ENCODE data around the gene MTA1. TPM values are rescaled to one million over a fixed set of nuclear protein-coding genes. Genes with fewer than 3 reads are reported as not detected.

Gene MTA1
- total and polyA plus RNA-seq, 12 donors = 11.8 to 270 (median 59.5) TPM

GRCh38 chr14:105426416-105427130 lies 6.9 kb downstream of the MTA1 start:
- Histone ChIP-seq H3K9me3 (replicated peaks in 1 of 3) (no peaks in the 10 kb centered on the region), H3K27ac (no peak overlapping the region), H3K4me1 (replicated peaks in 1 of 2) (peaks cover 2 to 13% of the 10 kb centered on the region in 2 donors), H3K27me3 (no peaks in the 10 kb centered on the region), H3K36me3 (replicated peaks in 1 of 2) (no peaks in the 10 kb centered on the region), H3K4me3 (no peak overlapping the region)
- TF ChIP-seq POLR2A (IDR thresholded peaks at IDR 0.05) (no peak), CTCF (IDR thresholded peaks at IDR 0.05) (no peak)
- WGBS, 4 donors = 94 to 96% (median 95%) methylated on average over 13 to 21 of the region's 21 CpGs
- intact Hi-C loops (cut with DNase I) = no loop called here
- no peak for DNase-seq

GRCh38 chr14:105427412-105427811 lies 7.8 kb downstream of the MTA1 start:
- TF ChIP-seq CTCF (IDR thresholded peaks at IDR 0.05) (no peak), POLR2A (IDR thresholded peaks at IDR 0.05) (no peak)
- DNase-seq = no peak
- H3K36me3 ChIP-seq (replicated peaks in 1 of 2) = no peaks in the 10 kb centered on the region
- H3K4me3 ChIP-seq = no peak overlapping the region
- H3K27ac ChIP-seq = no peak overlapping the region
- WGBS, 4 donors = 95 to 97% (median 96%) methylated on average over 10 of the region's 10 CpGs
- H3K9me3 ChIP-seq (replicated peaks in 1 of 3) = no peaks in the 10 kb centered on the region
- H3K27me3 ChIP-seq = no peaks in the 10 kb centered on the region
- intact Hi-C loops (cut with DNase I) = no loop called here
- H3K4me1 ChIP-seq (replicated peaks in 1 of 2) = peaks cover 0 to 13% of the 10 kb centered on the region in 2 donors

- Histone ChIP-seq H3K27me3 (no peaks in the 10 kb centered on the region), H3K27ac (no peak overlapping the region), H3K9me3 (replicated peaks in 1 of 3) (no peaks in the 10 kb centered on the region), H3K36me3 (replicated peaks in 1 of 2) (no peaks in the 10 kb centered on the region), H3K4me3 (no peak overlapping the region), H3K4me1 (replicated peaks in 1 of 2) (peaks cover 0 to 13% of the 10 kb centered on the region in 2 donors)
- WGBS, 4 donors = 87 to 93% (median 91%) methylated on average over 9 of the region's 9 CpGs
- no peak for DNase-seq
- TF ChIP-seq POLR2A (IDR thresholded peaks at IDR 0.05) (no peak), CTCF (IDR thresholded peaks at IDR 0.05) (no peak)
- intact Hi-C loops (cut with DNase I) = no loop called here
Observed at GRCh38 chr14:105427936-105428485, 8.4 kb downstream of the MTA1 start.

GRCh38 chr14:105430042-105430441 lies 10.4 kb downstream of the MTA1 start:
- no peaks in the 10 kb centered on the region for H3K9me3 ChIP-seq (replicated peaks in 1 of 3)
- DNase-seq = no peak
- no peak overlapping the region for H3K4me3 ChIP-seq
- intact Hi-C loops (cut with DNase I) = no loop called here
- 86 to 94% (median 90%) methylated on average over 6 of the region's 6 CpGs for WGBS, 4 donors
- no peaks in the 10 kb centered on the region for H3K36me3 ChIP-seq (replicated peaks in 1 of 2)
- peaks cover 0 to 13% of the 10 kb centered on the region in 2 donors for H3K4me1 ChIP-seq (replicated peaks in 1 of 2)
- H3K27ac ChIP-seq = peak overlapping the region in 3 of 5 donors; percentile 16 to 63 (median 34)
- H3K27me3 ChIP-seq = no peaks in the 10 kb centered on the region
- no peak for TF ChIP-seq POLR2A (IDR thresholded peaks at IDR 0.05)
- TF ChIP-seq CTCF (IDR thresholded peaks at IDR 0.05) = no peak

Measured in adrenal gland (tissue), 12 donors.